HG02759 (cell line): Measurements from ENCODE around the gene GNAO1.

Source experiments
- ATAC-seq: cut with Tn5 transposase; IDR thresholded peaks from one replicate; pipeline ENCODE4 v1.9.1; 2021; ENCODE audit warnings: mild to moderate bottlenecking, moderate library complexity; ENCODE audit not compliant: unreplicated experiment

The GNAO1 gene

DNA sequence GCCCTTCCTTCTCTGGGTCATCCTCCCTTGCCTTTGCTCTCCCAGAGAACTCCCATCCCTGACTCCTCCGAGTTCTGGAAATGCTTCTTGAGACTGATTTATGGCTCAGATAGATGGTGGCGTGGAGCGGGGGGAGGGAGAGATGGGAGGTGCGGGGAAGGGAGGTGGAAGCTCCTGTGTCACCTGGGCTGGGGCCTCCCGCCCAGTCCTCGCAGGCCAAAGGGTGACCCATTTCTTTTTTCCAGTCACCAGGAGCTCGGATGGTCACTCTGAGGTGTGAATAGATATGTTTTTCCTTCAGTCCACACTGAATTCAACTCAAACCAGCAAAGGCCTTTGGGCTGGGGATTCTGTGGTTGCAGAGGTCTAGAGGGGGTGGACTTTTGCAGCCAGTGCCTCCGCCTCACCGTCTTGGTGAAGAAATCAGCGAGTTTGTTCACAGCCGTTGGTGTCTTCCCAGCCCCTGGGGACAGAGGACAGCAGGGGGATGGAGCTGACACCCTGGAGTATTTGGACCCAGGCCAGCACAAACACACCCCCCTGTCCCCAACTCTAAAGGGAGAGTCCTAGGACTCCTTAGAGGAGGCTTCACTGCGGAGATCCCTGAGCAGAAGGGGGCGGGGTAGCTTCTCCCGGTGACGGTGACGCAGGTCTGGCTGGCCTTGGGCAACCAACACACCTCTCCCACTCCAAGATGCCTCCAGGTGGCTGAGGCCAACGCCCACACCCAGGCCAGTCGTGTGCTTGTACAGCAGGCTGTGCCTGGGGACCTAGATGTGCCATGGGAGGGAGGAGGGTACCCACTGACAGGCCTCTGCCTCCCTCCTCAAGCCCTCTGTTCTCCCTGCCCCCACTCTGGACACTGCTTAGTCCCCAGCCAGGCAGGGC lies 153.5 kb downstream of the GNAO1 start:
- no peak for ATAC-seq

DNA sequence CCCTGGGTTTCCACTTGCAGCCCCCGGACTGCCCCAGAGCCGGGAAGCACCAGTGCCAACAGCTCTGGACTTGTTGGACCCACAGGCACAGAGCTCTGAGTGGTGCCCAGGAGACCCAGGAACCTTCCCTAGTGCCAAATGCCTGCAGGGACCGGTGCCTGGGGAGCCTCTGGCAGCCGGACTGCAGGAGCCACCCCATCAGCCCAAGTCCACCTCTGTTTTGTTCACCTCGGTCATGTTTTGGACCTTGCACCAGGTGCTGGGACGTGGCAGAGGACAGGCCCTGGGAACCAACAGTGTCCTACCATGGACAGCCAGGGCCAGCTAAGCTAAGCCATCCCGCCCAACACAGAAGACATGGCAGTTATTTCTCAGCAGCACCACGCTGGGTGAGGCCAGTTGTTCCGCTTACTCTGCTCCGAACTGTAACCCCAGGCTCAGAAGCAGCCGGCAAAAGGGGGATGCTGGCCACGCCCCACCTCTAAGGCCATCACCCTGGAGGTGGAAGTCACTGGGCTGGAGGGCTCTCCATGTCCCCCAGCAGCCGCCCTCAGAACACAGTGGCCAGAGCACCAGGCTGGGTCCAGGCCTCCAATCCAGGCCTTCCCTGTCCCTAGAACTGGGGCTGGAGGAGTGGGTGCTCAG lies 154.2 kb downstream of the GNAO1 start:
- ATAC-seq: no peak

GRCh38 chr16:56346131-56346890 lies 155.0 kb downstream of the GNAO1 start:
- ATAC-seq: no peak

DNA sequence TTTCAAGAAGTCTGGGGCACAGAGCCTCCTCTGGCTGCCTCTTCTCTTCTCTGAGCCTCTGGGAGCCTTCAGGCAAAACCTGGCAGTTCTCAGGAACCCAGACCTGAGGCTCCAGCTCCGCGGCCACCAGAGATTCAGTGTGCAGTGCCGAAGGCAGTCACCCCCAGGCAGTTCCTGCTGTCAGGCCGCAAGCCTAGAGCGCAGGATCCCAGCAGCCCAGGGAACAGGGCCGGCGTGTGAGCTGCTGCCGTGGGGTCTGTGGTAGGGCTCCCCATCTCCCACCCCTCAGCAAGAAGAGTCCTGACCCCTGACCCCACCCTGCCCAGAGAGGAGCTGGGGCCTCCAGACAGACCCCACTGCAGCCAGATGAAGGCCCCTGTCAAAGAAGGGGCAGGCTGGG lies 155.9 kb downstream of the GNAO1 start:
- no peak for ATAC-seq

GRCh38 chr16:56347670-56348069 lies 156.4 kb downstream of the GNAO1 start:
- ATAC-seq: no peak

DNA sequence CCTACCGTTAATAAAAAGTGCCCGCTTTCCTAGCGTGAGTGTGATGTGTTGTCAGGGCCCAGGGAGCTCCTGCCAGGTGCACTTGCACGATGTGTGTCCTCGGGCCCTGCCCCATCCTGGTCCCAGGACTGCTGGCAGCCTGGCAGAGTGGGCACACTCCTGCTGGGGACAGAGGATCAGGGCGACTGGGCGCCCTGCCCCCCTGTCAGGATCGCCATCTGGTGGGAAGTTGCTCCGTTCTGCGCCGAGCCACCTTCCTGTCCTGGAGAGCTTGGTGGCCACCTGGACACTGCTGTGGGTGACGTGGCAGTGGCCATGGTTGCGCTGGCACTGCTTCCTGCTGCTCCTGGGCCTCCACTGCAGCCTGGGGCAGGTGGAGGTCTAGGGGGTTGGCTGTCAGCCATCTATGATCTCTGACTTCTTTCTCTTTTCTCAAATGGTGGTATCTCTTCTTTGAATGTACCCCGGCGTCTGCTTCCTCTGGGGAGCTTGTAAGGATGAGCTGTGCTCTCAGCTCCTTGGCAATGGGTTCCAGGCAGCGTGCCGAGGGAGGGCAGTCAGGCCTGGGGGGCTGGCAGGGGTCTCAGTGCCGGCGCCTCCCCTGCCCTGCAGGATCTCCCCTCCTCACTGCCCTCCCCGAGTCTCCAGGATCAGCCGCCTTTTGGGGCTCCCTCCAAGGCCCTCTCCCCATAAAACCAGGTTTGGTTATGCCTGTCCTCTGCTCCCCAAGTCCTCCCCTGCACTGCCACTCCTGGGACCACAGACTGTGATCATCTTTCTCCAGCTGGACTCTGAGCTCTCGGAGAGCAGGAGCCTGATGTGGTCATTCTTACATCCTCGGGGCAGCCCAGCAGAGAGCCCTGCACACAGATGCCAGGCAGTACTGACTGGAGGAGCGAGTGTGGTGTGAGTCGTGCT lies 157.1 kb downstream of the GNAO1 start:
- ATAC-seq: no peak

DNA sequence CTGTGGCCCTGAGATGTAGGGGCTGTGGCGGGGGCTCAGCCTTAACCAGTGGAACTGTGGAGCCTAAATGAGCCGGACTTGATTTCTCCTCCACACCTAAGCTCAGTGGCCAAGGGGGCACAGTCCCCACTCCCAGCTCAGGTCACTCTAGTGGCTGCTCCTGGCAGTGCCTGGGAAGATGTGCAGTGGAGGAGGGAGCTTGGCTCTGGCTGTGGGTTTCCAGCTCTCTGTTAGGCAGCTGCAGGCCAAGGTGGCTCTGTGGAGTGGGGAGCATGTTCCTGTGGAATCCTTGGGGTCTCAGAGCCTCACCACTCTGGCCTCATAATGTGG lies 157.8 kb downstream of the GNAO1 start:
- no peak for ATAC-seq

GRCh38 chr16:56349711-56350161 lies 158.4 kb downstream of the GNAO1 start:
- ATAC-seq: no peak

GRCh38 chr16:56350491-56351405 lies 159.5 kb downstream of the GNAO1 start:
- no peak for ATAC-seq

DNA sequence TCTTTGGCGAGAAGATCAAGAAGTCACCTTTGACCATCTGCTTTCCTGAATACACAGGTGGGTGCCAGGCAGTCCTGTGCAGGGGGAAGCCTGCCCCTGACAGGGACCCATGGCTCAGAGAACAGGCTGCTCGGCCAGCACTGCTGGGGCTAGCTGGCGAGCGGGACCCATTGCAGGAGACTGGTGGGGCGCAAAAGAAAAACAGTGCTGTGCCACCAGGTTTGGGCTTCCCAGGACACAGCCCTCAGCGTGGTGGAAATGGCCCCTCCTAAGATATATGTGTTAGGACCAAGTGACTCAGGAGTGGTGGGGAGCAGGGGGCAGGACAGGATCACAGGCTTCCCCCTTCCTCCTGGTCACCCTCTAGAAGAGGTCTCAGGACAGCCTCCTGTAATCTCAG lies 160.2 kb downstream of the GNAO1 start:
- no peak for ATAC-seq

GRCh38 chr16:56352351-56353053 lies 161.2 kb downstream of the GNAO1 start:
- ATAC-seq: no peak

DNA sequence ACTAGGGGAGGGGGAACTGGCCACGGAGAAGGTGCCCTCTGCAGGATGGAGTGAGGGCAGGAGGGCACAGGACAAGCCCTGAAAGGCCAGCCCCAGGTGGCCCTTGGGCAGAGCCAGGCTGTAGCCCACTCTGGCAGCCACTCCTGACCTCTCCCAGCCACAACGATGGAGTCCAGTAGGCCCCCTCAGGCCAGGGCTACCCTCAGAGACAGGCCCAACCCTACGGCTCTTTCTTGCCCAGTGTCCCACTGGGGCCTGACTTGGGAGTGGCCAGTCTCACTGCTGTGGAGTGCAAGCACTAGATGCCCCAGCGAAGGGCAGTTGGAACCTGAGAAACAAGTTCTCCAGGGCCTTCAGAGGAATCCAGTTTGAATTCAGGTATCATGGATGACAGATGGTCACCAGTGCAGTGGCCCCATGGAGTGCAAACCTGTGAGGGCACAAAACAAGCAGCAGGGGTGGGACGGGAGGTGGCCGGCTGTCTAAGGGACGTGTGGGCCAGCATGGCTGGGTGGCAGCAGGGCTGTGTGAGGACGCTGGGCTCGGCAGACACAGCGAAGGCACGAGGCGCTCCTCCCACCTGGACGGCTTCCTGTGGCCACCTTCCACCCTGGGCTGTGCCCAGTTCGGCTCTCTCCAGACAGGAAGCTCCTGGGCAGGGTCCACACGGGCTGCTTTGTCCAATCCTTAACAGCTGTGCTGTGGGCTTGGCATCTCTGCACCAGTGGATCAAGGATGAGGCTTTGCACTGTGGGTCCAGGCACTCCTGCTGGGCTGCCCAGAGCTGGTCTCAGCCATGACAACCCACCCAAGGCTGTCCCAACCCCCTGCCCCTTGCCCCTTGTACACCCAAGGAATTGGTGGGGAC lies 162.0 kb downstream of the GNAO1 start:
- ATAC-seq: no peak

DNA sequence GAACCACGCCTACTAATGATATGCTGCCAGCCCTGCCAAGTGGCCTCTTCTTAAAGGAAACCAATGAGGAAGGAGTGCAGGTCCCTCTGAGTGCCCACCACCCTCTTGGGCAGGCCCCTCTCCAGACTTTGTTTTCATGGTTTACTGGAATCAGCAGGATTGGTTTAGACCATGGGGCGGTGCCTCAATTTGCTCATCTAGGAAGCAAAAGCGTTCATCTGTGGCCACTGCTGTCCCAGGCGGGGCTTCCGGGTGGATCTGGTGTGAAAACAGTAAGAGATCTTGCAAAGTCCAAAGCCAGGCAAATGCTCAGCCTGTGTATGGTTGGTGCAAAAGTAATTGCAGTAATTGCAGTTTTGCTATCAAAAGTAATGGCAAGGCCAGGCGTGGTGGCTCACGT lies 162.7 kb downstream of the GNAO1 start:
- ATAC-seq: no peak

GRCh38 chr16:56354746-56355145 lies 163.5 kb downstream of the GNAO1 start:
- ATAC-seq: no peak

DNA sequence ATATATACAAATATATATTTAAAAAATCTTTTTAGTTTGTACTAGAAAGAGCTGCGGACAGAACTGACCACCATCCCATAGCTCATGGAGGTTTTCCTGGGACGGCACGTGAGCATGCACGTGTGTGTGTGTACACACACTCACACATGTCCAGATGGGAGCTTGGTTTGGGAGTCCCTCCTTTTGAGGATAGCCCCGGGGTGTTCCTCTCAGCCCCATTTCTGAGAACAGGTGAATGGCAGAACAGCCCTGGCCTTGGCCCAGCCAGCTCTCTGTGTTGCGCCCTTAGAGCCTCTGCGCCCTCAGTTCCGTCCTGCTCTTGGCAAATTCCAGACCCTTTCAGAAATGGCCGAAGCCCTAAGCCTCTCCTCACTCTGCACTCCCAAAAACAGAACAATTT lies 163.9 kb downstream of the GNAO1 start:
- ATAC-seq: no peak

DNA sequence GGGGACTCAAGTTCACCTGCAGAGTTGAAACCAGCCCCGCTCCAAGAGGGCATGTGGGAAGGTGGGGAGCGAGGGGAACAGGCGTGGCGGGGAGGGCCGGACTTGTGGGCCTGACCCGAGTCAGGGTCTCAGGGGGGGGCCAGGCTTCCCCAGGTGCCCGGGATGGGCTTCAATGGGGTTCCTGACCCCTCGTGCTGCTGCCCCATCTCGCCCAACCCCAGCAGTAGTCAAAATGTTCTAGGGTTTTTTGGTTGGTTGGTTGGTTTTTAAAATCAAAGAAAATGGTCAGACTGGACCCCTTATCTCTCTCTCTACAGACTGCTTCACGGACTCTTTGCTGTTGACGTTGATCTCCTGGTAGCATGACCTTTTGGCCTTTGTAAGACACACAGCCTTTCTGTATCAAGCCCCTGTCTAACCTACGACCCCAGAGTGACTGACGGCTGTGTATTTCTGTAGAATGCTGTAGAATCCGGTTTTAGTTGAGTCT lies 164.5 kb downstream of the GNAO1 start:
- ATAC-seq: no peak

- ATAC-seq: peak; percentile 96
Observed at GRCh38 chr16:56356276-56357240, 165.3 kb downstream of the GNAO1 start.
